A549 (cell line): ENCODE measurements around the gene MYO10.

Source experiments
- CHD2 ChIP-seq: fragments of 150-350 bp; IDR thresholded peaks from 2 replicates; pipeline ENCODE4 v1.6.1; 2014; ENCODE audit warnings: low read length; ENCODE audit not compliant: partially characterized antibody
- EP300 ChIP-seq, 2 experiments: fragments of >200 bp; sonication (Bioruptor Twin); formaldehyde crosslinking; IDR thresholded peaks; 2 replicates in 1 of 2; 3 replicates in 1 of 2; pipeline ENCODE4 v1.6.1; 2016 to 2017
- NR3C1 ChIP-seq: fragments of >200 bp; sonication (Bioruptor Twin); formaldehyde crosslinking; IDR thresholded peaks from 3 replicates; pipeline ENCODE4 v1.6.1; 2017
- POLR2A ChIP-seq: IDR thresholded peaks from 2 replicates; pipeline ENCODE4 v1.6.1; 2012; ENCODE audit warnings: mild to moderate bottlenecking, low read length
- RFX5 ChIP-seq: fragments of 450-650 bp; IDR thresholded peaks from 2 replicates; pipeline ENCODE4 v1.7.1; 2014; ENCODE audit warnings: antibody characterized with exemption, mild to moderate bottlenecking, moderate library complexity
- TF ChIP-seq, protein P1 (sequence below): fragments of >200 bp; sonication (Bioruptor Twin); formaldehyde crosslinking; IDR thresholded peaks from 3 replicates; pipeline ENCODE4 v1.5.1; 2016
- TF ChIP-seq, protein P2 (sequence below): IDR thresholded peaks from 2 replicates; pipeline ENCODE4 v1.6.1; 2012

DNA sequence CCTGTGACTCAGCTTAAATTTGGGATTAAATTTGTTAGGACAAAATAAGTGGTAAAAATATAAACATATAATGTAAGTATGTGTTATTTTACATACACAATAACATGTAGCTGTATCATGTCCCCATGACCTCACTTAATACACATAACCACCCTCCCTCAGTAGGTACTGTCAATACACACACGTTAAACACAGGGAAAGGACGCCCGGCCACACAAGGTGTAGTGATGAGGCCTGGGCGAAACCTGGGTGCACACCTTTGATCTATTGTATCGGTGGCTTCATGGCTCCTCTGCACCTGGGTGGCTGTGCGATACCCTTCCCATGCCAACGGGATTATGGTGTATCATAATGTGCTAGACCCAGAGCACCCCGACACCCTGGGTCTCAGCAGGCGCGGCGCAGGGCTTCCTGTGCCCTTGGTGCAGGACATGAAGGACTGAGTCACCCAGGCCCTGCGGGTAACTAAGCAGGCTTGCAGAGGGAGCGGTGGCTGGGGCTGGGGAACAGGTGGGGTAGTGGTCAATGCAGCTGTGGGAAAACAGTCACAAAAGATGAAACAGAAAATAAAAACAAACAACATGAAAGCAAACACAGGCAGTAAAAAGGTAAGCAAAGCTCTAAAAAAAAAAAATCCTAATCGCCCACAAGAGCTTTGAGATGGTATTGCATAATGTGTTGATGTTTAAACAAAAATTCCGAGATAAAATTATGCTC lies 191.8 kb downstream of the MYO10 start:
- TF ChIP-seq, protein P1, sequence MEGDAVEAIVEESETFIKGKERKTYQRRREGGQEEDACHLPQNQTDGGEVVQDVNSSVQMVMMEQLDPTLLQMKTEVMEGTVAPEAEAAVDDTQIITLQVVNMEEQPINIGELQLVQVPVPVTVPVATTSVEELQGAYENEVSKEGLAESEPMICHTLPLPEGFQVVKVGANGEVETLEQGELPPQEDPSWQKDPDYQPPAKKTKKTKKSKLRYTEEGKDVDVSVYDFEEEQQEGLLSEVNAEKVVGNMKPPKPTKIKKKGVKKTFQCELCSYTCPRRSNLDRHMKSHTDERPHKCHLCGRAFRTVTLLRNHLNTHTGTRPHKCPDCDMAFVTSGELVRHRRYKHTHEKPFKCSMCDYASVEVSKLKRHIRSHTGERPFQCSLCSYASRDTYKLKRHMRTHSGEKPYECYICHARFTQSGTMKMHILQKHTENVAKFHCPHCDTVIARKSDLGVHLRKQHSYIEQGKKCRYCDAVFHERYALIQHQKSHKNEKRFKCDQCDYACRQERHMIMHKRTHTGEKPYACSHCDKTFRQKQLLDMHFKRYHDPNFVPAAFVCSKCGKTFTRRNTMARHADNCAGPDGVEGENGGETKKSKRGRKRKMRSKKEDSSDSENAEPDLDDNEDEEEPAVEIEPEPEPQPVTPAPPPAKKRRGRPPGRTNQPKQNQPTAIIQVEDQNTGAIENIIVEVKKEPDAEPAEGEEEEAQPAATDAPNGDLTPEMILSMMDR: no peak
- TF ChIP-seq CHD2: no peak
- TF ChIP-seq NR3C1: no peak
- no peak for TF ChIP-seq RFX5
- no peak for TF ChIP-seq POLR2A
- TF ChIP-seq, protein P2, sequence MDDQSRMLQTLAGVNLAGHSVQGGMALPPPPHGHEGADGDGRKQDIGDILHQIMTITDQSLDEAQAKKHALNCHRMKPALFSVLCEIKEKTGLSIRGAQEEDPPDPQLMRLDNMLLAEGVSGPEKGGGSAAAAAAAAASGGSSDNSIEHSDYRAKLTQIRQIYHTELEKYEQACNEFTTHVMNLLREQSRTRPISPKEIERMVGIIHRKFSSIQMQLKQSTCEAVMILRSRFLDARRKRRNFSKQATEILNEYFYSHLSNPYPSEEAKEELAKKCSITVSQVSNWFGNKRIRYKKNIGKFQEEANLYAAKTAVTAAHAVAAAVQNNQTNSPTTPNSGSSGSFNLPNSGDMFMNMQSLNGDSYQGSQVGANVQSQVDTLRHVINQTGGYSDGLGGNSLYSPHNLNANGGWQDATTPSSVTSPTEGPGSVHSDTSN: no peak
- no peak for TF ChIP-seq EP300 (IDR thresholded peaks at IDR 0.05)
